HepG2 (cell line): ENCODE data around the gene METTL26. TPM values are rescaled to one million over a fixed set of nuclear protein-coding genes. Genes with fewer than 3 reads are reported as not detected.
A peak's percentile ranks its signal among the peaks of the same experiment; 100 is the strongest.

Experiments used
- CBX1 ChIP-seq: IDR thresholded peaks from one replicate; pipeline ENCODE4 v1.6.1; 2016; ENCODE audit warnings: antibody characterized with exemption, low read depth
- EEA1 ChIP-seq: sonication (generic); formaldehyde crosslinking; IDR thresholded peaks from 2 replicates; pipeline ENCODE4 v1.5.1; 2020; ENCODE audit warnings: mild to moderate bottlenecking, missing genetic modification reagents, borderline replicate concordance
- FOXK1 ChIP-seq: sonication (generic); formaldehyde crosslinking; IDR thresholded peaks from 2 replicates; pipeline ENCODE4 v1.4.0; 2020; ENCODE audit warnings: low read depth, missing genetic modification reagents, borderline replicate concordance
- GATAD1 ChIP-seq: IDR thresholded peaks from 2 replicates; pipeline ENCODE4 v1.6.1; 2016; ENCODE audit warnings: missing genetic modification reagents, missing compliant biosample characterization
- KAT8 ChIP-seq: IDR thresholded peaks from 2 replicates; pipeline ENCODE4 v1.6.1; 2016; ENCODE audit warnings: missing genetic modification reagents, missing compliant biosample characterization
- MED8 ChIP-seq: sonication (generic); formaldehyde crosslinking; IDR thresholded peaks from 2 replicates; pipeline ENCODE4 v1.8.1; 2023; ENCODE audit warnings: mild to moderate bottlenecking, missing genetic modification reagents; ENCODE audit not compliant: insufficient replicate concordance
- SP5 ChIP-seq: IDR thresholded peaks from 2 replicates; pipeline ENCODE4 v1.6.1; 2016; ENCODE audit warnings: low read depth, borderline replicate concordance
- THAP9 ChIP-seq: sonication (generic); formaldehyde crosslinking; IDR thresholded peaks from 2 replicates; pipeline ENCODE4; 2020; ENCODE audit warnings: missing genetic modification reagents, mild to moderate bottlenecking, borderline replicate concordance
- TSC22D2 ChIP-seq: sonication (generic); formaldehyde crosslinking; IDR thresholded peaks from 2 replicates; pipeline ENCODE4 v1.5.1; 2020; ENCODE audit warnings: missing genetic modification reagents, mild to moderate bottlenecking, borderline replicate concordance
- ZMYM3 ChIP-seq: sonication (generic); formaldehyde crosslinking; IDR thresholded peaks from 2 replicates; pipeline ENCODE4 v1.5.1; 2020; ENCODE audit warnings: mild to moderate bottlenecking, missing genetic modification reagents
- ZNF232 ChIP-seq: sonication (generic); formaldehyde crosslinking; IDR thresholded peaks from 2 replicates; pipeline ENCODE4 v1.4.0; 2020; ENCODE audit warnings: missing genetic modification reagents, borderline replicate concordance
- ZNF329 ChIP-seq: sonication (generic); formaldehyde crosslinking; IDR thresholded peaks from 2 replicates; pipeline ENCODE4 v1.9.0; 2021; ENCODE audit warnings: low read depth, mild to moderate bottlenecking, missing genetic modification reagents
- ZNF556 ChIP-seq: sonication (generic); formaldehyde crosslinking; IDR thresholded peaks from 2 replicates; pipeline ENCODE4 v1.4.0; 2020; ENCODE audit warnings: mild to moderate bottlenecking, missing genetic modification reagents, borderline replicate concordance
- ZNF850 ChIP-seq: sonication (generic); formaldehyde crosslinking; conservative IDR thresholded peaks from 2 replicates; pipeline ENCODE4 v1.9.0; 2021; ENCODE audit warnings: mild to moderate bottlenecking, missing genetic modification reagents
- polyA plus RNA-seq, 8 experiments: library from polyadenylated mRNA; depleted of rRNA in 3 of 8; stranded (reverse) in 7 of 8; unstranded in 1 of 8; fragments of >200 nt; fragmentation: Illumina TruSeq in 4 of 8; extraction: Trizol in 4 of 8; gene quantifications; 2 replicates each; pipeline versions ENCODE4 v1.2.1 to v1.2.3, GENCODE V29; 2011 to 2016; ENCODE audit warnings: low read depth in 4 of 8, missing spikeins in 1 of 8, mixed read lengths in 1 of 8; ENCODE audit not compliant: insufficient read depth in 1 of 8
- total RNA-seq, 5 experiments: library from RNA; depleted of rRNA; stranded (reverse); fragments of >200 nt; fragmentation: Illumina TruSeq; extraction: Trizol; gene quantifications; 2 replicates each; pipeline ENCODE4 v1.2.3, GENCODE V29; 2016; ENCODE audit warnings: low read depth in 1 of 5
- TF ChIP-seq, protein P1 (sequence below): sonication (generic); formaldehyde crosslinking; IDR thresholded peaks from 2 replicates; pipeline ENCODE4 v1.5.1; 2020; ENCODE audit warnings: missing genetic modification reagents, mild to moderate bottlenecking, borderline replicate concordance
- TF ChIP-seq, protein P2 (sequence below), 2 experiments: fragments of 450-650 bp in 1 of 2; sonication (generic) in 1 of 2; formaldehyde crosslinking; IDR thresholded peaks; 2 replicates each; pipeline versions ENCODE4 v1.5.0 to v1.8.0; 2020 to 2022; ENCODE audit warnings: mild to moderate bottlenecking in 1 of 2, missing genetic modification reagents in 1 of 2
- TF ChIP-seq, protein P3 (sequence below): sonication (generic); formaldehyde crosslinking; IDR thresholded peaks from 2 replicates; pipeline ENCODE4 v1.4.0; 2020; ENCODE audit warnings: missing genetic modification reagents
- TF ChIP-seq, protein P4 (sequence below): sonication (generic); formaldehyde crosslinking; IDR thresholded peaks from 2 replicates; pipeline ENCODE4 v1.5.1; 2020; ENCODE audit warnings: mild to moderate bottlenecking, missing genetic modification reagents, moderate library complexity

The METTL26 gene
- total and polyA plus RNA-seq, 2 of the 13 experiments (the other 11 are each of a cell fraction or from before 2014, with no cell fraction given): 65.5 to 70.1 TPM

DNA sequence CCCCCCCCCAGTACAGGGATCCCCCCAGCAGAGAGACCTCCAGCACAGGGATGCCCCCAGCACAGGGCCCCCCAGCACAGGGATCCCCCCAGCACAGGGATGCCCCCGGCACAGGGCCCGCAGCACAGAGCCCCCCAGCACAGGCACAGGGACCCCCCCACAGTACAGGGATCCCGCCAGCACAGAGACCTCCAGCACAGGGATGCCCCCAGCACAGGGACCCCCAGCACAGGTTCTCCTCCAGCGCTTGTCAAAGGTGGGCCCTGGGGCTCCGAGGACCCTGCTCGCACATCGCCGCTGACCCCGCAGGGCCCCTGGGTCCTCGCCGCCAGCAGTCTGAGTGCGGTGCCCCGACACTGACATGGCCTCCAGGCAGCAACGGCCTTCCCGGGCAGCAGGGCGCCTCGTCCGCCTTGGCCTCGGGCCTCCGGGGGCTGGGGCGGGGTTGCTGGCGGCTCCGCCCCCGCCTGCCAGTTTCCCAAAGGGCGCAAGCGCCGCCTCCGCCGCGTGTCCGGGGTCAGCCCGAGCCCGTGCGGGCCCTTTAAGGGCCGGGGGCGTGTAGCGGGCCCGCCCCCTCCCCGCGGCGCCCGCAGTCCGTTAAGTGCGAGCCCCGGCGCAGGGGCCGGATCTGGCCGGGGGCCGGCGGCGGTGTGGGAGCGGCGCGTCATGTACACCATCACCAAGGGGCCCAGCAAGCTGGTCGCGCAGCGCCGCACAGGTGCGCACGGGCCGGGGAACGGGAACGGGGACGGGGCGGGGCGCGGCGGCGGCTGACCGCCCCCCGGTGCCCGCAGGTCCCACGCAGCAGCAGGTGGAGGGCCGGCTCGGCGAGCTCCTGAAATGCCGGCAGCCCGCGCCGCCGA, 5.5 kb upstream of the METTL26 start, which contains the start of gene MCRIP2 (continued):
- TF ChIP-seq THAP9 (CRISPR knock-in tag) (peak; percentile 98), KAT8 (CRISPR knock-in tag) (0 out of 2 replicates have a peak, but pooled peaks have one; percentile 33), GATAD1 (CRISPR knock-in tag) (peak; percentile 55; the same call in 1 of the 2 replicates), MED8 (peak; percentile 82), FOXK1 (CRISPR knock-in tag) (0 out of 2 replicates have a peak, but pooled peaks have one; percentile 33), CBX1 (peak; percentile 78), ZNF329 (CRISPR knock-in tag) (0 out of 2 replicates have a peak, but pooled peaks have one; percentile 19), SP5 (CRISPR knock-in tag) (peak; percentile 89), ZNF232 (no peak), ZNF850 (CRISPR knock-in tag) (no peak), ZMYM3 (CRISPR knock-in tag) (peak; percentile 55; the same call in 1 of the 2 replicates), TSC22D2 (CRISPR knock-in tag) (peak; percentile 26; the same call in 1 of the 2 replicates), ZNF556 (0 out of 2 replicates have a peak, but pooled peaks have one; percentile 75), EEA1 (peak; percentile 84; the same call in 1 of the 2 replicates)
- TF ChIP-seq, protein P1, sequence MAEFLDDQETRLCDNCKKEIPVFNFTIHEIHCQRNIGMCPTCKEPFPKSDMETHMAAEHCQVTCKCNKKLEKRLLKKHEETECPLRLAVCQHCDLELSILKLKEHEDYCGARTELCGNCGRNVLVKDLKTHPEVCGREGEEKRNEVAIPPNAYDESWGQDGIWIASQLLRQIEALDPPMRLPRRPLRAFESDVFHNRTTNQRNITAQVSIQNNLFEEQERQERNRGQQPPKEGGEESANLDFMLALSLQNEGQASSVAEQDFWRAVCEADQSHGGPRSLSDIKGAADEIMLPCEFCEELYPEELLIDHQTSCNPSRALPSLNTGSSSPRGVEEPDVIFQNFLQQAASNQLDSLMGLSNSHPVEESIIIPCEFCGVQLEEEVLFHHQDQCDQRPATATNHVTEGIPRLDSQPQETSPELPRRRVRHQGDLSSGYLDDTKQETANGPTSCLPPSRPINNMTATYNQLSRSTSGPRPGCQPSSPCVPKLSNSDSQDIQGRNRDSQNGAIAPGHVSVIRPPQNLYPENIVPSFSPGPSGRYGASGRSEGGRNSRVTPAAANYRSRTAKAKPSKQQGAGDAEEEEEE (CRISPR knock-in tag): no peak
- TF ChIP-seq, protein P2, sequence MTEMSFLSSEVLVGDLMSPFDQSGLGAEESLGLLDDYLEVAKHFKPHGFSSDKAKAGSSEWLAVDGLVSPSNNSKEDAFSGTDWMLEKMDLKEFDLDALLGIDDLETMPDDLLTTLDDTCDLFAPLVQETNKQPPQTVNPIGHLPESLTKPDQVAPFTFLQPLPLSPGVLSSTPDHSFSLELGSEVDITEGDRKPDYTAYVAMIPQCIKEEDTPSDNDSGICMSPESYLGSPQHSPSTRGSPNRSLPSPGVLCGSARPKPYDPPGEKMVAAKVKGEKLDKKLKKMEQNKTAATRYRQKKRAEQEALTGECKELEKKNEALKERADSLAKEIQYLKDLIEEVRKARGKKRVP (CRISPR knock-in tag; IDR thresholded peaks at IDR 0.05): peak in 1 of 2 experiments; percentile 58; a peak in 2 of 4 replicates
- TF ChIP-seq, protein P3, sequence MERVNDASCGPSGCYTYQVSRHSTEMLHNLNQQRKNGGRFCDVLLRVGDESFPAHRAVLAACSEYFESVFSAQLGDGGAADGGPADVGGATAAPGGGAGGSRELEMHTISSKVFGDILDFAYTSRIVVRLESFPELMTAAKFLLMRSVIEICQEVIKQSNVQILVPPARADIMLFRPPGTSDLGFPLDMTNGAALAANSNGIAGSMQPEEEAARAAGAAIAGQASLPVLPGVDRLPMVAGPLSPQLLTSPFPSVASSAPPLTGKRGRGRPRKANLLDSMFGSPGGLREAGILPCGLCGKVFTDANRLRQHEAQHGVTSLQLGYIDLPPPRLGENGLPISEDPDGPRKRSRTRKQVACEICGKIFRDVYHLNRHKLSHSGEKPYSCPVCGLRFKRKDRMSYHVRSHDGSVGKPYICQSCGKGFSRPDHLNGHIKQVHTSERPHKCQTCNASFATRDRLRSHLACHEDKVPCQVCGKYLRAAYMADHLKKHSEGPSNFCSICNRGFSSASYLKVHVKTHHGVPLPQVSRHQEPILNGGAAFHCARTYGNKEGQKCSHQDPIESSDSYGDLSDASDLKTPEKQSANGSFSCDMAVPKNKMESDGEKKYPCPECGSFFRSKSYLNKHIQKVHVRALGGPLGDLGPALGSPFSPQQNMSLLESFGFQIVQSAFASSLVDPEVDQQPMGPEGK (CRISPR knock-in tag): peak; percentile 87
- TF ChIP-seq, protein P4, sequence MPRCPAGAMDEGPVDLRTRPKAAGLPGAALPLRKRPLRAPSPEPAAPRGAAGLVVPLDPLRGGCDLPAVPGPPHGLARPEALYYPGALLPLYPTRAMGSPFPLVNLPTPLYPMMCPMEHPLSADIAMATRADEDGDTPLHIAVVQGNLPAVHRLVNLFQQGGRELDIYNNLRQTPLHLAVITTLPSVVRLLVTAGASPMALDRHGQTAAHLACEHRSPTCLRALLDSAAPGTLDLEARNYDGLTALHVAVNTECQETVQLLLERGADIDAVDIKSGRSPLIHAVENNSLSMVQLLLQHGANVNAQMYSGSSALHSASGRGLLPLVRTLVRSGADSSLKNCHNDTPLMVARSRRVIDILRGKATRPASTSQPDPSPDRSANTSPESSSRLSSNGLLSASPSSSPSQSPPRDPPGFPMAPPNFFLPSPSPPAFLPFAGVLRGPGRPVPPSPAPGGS: 0 out of 2 replicates have a peak, but pooled peaks have one; percentile 6
